AG08396 (cell line): ENCODE results near the gene COL9A1.
"Not testable (repeated sequence)": the region's sequence is repeated elsewhere in the genome, so short reads cannot be mapped to it uniquely, and the experiment has no call there.

Source experiments
- DNase-seq: peaks from one replicate; pipeline ENCODE4 v3.0.0; 2012; ENCODE audit warnings: low spot score, mixed read lengths

COL9A1 gene

DNA sequence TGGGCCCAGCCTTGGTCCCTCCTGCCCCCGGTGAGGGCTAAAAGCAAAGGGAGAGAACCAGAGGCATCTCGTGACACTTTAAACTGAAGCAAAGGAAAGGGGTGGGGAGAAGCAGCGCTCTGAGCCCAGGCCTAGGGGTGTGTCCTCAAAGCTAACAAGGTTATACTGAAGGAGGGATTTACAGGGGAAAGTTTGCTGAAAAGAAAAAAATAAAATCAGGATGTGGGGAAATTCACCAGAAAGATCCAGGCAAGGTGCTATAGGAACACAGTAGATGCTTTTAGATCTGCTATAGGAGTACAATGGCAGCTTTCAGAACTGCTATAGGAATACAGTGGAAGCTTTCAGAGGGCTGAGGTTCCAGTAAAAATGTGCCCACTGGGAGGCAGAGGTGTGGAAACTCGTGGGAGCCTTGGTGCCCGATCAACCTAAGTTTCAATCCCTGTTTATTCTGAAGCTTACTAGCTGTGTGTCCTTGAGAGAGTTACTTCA lies at the start of gene COL9A1:
Gene COL9A1 (minus strand): TSS at position 51 of the 492 bp plus-strand sequence. CDS start 160 bp downstream, outside the sequence.
- DNase-seq: no peak

DNA sequence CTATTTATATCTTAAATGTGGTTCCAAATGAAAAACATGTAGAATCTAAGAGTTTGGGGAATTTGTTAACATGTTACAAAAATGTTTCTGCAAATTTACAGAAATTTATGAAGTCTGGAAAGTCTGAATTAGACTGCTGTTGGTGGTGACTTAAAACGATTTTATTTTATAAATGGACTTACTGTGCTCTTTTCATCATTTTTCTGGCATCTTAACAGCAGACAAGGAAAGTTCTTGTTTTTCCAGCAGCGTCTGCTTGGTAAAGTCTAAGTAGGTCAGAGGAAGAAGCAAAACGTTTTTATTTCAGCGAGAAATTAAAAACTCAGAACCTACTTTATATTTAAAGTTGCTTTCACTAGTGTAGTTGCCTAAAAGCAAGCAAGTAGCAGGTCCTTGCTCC lies 48.6 kb upstream of the COL9A1 start:
- DNase-seq: no peak

DNA sequence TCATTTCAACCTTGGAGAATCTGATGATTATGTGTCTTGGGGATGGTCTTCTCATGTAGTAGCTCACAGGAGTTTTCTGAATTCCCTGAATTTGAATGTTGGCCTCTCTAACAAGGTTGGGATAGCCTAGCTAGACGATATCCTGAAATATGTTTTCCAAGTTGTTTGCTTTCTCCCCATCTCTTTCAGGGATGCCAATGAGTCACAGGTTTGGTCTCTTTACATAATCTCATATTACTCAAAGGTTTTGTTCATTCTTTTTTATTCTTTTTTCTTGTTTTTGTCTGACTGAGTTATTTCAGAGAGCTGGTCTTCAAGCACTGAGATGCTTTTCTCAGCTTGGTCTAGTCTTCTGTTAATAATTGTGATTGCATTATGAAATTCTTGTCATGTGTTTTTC lies 42.7 kb upstream of the COL9A1 start:
- DNase-seq: no peak

DNA sequence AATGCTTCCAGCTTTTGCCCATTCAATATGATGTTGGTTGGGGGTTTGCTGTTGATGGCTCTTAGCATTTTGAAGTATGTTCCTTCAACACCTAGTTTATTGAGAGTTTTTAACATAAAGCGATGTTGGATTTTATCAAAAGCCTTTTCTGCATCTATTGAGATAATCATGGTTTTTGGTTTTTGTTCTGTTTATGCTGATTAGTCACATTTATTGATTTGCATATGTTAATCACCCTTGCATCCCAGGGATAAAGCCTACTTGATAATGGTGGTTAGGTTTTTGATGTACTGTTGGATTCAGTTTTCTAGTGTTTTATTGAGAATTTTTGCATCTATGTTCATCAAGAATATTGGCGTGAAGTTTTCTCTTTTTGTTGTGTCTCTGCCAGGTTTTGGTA lies 40.4 kb upstream of the COL9A1 start:
- no peak for DNase-seq

DNA sequence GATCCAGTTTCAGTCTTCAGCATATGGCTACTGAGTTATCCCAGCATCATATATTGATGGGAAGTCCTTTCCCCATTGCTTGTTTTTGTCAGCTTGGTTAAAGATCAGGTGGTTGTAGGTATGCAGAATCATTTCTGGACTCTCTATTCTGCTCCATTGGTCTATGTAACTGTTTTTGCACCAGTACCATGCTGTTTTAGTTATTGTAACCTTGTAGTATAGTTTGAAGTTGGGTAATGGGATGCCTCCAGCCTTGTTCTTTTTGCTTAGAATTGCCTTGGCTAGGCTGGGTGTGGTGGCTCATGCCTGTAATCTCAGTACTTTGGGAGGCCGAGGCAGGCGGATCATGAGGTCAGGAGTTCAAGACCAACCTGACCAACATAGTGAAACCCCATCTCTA lies 36.9 kb upstream of the COL9A1 start:
- DNase-seq: not testable (repeated sequence)

DNA sequence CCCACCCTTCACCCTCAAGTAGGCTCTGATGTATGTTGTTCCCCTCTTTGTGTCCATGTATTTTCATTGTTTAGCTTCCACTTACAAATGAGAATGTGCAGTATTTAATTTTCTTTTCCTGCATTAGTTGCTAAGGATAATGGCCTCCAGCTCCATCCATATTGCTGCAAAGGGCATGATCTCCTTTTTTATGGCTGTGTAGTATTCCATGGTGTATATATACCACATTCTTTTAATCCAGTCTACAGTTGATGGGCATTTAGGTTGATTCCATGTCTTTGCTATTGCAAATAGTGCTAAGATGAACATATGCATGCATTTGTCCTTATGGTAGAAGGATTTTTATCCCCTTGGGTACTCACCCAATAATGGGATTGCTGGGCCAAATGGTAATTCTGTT lies 35.9 kb upstream of the COL9A1 start:
- DNase-seq: no peak

DNA sequence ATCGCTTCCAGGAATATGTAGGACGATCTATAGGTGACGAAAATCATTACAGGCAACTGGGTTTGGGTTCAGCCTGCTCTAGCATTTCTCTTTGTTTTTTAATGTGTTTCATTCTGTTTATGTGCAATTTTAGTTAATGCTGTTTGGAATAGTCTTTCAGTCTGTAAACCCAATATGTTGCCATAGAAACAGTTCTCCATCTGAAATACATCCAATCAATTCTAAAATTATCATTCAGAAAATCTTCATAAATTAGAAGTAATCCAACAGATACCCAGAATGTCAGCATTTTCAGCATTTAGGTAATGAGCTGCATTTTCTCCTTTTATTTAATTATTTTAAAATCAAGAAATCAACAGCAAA lies 34.8 kb upstream of the COL9A1 start:
- no peak for DNase-seq

DNA sequence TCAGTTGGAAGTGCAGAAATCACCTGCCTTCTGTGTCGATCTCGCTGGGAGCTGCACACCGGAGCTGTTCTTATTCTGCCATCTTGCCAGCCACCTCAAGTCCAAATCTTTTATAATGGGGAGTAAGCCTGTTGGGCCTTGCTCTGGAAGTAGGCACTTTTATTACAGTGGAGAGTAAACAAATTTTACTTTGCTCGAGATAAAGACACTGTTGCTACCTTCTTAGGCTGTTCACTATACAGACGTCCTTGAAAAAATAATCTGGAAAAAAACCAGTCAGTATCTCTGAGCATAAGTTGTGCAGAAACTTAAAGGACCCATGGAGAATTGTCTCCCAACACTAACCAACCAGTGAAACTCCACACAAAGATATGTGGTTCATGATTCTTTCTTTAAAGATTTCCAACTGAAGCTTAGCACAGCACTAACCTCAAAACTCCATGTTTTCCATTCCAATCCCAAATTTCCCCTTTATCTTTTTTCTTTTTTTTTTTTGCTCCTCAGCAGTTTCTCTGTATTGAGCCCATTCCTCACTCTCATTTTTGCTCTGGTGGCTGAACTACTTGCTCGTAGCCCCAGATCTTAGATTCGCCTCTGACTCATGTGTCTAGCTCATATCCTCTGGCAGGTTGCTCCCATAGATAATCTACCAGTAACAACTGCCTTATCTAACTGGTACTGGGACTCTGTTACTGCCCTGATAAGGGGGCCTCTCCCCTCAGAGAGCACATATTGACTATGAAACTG lies 34.3 kb upstream of the COL9A1 start:
- no peak for DNase-seq

DNA sequence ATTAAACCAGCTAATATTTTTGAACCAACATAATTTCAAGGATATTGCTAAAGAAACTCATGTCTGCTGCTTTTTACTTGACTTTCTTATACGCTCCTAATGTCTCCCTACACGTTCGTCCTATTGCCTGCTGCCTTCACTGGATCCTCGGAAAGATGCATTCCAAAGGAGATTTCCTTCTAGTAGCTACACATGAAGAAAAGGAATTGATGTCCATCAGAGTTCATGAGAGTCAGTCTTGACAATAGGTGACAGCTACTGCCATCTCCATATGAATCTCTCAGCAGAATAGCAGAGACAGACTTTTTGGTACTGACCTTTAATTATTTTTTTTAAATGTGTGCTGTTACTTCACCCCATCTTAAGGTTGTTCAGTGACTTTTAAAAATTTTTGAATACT lies 24.2 kb upstream of the COL9A1 start:
- DNase-seq: no peak

DNA sequence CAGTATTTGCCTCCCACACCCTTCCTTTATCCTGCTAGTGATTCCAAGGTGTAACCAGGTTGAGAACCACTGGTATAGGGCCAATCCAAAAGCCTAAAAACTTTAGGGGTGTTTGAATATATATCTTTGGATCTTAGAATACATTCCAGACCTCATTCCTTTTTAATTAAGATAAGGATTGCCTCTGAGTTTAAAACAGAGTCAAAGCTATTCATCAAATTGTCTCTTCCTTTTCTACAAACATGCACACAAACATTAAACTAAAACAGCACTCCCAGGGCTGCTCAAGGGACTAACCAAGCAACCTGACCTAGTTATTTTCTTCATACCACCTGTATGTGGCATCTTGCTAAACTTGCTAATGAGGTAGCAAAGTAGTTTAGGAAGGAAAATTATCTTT lies 22.1 kb upstream of the COL9A1 start:
- DNase-seq: no peak

DNA sequence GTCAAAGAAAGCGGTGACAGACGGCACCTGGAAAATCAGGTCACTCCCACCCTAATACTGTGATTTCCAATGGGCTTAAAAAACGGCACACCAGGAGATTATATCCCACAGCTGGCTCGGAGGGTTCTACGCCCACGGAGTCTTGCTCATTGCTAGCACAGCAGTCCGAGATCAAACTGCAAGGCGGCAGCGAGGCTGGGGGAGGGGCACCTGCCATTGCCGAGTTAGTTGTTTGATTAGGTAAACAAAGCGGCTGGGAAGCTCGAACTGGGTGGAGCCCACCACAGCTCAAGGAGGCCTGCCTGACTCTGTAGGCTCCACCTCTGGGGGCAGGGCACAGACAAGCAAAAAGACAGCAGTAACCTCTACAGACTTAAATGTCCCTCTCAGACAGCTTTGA lies 14.9 kb upstream of the COL9A1 start:
- not testable (repeated sequence) for DNase-seq

DNA sequence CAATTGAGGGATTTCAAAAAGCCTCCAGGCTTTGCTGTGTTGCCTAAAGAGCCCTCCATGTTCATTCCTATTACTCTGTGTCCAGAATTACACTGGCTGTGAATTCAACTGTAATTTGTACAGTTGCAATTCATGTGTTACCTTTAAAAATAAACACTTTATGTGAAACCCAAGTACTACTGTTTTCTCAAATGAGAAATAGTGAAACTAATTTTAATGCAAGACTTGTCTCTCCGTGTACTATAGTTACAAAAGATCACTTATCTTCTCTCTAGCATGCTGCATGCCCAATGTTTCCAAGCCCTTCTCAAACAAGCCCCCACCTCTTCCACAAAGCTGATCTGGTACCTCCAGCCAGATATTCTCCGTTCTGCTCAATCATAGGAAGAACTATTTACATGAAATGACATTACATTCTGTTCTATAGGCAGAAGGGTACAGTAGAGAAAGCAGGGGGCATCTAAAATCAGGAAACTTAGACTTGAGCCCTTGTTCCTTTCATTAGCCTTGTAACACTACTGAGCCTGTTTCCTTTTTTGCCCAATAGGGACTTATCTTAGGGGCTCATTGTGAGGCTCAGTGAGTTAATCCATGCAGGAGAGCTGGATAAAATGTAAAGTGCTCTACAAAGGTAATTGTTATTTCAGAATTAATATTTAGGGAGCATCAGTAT lies 12.3 kb upstream of the COL9A1 start:
- no peak for DNase-seq

DNA sequence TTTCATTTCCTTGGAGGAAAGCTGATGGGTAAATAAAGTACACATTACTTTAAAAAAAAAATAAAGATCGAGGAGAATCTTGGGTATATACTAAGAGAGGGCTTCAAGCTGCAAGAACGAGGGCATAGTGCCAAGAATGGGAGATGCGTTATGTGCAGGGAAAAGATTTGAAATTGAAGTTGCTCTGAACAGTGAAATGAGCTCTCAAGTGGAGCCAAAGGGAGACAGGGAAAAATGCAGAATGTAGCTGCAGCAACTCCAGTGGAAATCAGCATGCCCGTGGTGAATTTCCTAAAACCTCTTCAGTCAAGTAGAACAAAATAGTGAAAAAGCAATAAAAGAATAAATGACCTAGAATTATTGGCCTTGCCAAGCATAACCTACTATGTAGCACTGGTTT lies 11.4 kb upstream of the COL9A1 start:
- no peak for DNase-seq

DNA sequence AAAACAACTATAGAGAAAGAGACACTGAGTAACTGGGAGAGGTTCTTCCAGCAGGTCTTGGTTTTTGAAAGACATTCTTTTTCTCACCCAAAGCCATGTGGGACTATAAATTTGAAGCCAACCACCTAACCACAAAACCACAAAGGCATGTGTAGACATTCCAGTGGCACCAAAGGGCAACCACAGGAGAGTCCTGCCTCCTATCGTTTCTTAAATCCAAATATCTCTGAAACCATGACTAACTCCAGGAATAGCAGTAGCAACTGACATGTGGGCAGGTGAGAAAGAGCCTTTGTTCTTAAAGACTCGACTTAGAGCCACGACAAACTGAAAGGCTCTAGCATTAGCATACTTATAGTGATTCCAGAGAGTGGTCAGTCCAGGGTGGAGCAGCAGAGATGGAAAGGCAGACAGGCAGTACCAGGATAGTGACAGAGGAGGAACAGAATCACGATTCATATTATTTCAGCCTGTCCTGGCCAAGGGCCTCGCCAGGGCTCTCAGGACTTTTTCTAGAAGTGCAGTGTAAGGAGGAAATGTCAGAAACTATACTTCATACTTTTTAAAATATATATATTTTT lies 9.4 kb upstream of the COL9A1 start:
- peak; percentile 39 for DNase-seq

DNA sequence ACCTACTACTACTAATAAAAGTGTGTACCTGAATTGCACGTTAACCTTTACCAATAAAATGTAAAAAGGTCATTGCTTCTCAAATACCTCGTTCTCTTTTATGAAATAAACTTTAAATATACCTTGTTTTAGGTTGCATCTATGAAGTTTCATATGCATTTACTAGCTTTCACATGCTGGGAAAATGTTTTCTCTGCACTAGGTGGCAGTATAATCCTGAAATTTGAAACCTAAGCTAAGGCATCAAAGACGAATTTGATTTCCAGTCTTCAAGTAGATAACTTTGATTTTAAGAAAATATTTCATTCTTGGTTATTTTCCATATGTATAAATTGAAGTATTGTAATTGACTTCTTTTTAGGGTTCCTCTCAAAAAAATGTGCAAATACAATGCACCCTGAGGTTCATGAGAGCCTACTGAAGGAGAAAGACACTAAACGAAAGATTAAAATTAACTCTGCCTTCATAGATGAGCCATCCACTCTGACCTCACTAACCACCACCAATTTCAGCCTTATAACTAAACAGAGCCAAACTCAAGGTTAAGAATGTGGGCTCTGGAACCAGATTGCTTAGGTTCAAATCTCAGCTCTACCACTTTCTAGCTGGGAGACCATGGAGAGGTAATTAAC lies 7.3 kb upstream of the COL9A1 start:
- DNase-seq: no peak

DNA sequence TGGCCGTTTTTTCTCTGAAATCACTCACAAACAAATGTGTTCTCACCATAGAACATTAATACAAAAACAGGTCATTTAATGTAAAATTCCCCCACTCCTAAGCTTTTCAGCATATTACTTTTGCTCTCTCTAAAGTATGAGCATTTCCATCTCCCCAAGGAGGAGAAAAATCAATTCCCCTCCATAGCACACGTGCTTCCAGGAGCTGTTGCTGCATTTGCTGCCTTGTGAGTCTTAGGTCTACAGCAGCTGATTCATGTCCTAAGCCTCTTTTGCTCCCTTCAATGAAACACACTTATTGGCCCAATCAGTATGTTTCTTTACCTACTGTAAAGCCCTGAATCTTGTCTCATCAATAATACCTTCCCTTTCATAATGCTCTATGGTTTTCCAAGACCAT lies 6.4 kb upstream of the COL9A1 start:
- no peak for DNase-seq

DNA sequence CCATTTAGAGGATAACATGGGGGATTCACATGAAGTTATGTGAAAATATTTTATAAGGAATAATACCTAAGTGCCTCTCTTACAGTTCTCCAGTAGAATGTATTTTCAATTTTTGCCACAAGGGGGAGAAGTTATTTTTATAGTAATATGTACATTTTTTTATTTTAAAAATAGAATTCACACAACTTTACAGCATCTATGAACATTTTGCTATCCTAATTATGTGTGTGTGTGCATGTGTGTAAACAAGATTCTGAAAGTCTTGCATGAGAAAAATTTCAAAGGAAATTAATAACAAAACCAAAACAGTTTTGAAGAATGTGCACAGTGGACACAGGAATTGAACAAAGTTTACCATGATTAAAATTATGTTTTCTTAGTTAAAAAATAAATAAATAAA lies 5.3 kb upstream of the COL9A1 start:
- not testable (repeated sequence) for DNase-seq

DNA sequence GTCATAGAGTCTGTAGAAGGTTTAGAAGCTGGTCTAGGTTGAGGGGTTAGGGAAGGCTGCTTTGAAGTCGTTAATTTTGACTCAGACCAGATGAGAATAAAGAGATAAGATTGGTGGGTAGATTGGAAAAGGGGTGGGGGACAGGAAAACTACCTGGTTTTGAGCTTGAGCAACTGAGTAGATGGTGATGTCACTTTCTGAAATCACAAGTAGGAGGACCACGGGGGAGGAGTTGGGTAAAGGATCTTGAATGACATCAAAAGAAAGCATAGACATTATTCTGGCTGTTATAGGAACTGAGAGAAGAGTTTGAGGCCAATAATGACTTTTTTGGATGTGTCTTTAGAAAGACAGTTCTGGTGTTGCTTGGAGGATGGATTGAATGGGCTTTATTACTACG lies 4.1 kb upstream of the COL9A1 start:
- no peak for DNase-seq

DNA sequence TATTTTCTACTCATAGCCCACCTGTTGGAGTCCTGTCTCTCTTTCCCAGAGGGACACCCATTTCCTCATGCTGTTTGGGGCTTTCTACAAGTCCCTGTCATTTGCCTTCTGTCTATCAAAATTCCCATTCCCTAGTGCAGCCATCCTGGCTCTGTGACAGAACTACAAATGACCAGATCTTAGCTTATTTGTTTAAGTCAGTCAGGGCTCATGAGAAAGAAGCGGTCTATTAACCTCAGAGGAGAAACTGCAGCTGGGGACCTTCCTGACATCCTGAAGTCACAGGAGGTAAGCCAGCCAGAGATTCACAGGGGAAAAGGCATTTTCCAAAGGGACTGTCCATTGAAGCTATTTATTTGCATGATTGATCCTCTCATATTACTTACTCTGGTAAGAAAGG lies 1.7 kb upstream of the COL9A1 start:
- no peak for DNase-seq

DNA sequence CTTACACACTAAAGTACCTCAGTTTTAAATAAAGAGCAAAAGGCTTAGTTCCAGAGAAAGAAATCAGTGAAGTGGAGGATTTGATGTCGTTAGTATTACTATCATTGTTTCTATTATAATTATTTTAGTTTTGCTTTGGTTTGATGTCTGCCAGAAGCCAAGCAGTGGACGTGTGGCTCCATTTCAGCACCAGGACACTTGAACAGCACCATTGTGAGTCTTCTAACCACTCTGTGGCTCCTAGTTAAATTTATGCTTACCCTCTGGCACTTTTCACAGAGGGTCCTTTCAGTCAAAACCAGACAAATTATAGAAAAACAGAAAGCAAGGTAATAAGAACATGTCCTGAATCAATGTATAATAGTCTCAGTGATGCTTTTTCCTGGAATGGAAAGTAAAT lies 3.4 kb downstream of the COL9A1 start:
- DNase-seq: no peak

DNA sequence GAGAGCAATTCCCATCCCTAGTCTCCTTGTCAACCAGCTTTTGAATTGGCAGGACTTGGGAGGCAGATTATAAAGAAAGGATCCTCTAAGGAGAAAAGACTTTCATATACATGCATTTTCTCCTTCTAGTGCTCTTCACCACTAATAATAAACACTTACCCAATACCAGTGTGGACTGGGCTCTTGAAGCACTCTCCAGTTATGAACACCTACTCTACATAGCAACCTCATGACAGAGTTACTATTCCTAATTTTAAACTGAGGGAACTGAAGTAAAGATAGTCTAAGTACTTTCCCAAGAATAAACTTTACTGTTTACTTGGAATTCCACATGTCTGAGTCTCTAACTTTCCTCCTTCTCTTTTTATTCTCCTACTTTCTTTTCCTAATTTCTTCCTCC lies 4.8 kb downstream of the COL9A1 start:
- DNase-seq: no peak

DNA sequence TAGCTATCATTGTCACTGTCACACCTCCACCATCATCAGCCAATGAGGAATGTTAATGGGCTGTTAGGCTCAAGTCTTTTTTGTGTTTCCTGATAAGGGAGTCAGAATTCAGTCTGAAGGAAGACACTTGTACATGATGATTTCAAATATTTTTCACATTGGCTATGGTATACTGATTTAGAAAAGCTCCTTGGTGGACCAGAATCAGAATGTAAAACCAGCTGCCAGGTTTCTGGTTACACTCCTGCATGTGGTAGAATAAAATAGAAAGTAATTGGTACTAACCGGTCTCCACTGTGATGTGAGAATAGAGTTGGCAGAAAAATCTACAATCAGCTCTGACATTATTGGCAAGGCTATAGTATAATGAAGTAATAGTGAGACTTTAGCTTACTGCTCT lies 10.7 kb downstream of the COL9A1 start:
- no peak for DNase-seq

DNA sequence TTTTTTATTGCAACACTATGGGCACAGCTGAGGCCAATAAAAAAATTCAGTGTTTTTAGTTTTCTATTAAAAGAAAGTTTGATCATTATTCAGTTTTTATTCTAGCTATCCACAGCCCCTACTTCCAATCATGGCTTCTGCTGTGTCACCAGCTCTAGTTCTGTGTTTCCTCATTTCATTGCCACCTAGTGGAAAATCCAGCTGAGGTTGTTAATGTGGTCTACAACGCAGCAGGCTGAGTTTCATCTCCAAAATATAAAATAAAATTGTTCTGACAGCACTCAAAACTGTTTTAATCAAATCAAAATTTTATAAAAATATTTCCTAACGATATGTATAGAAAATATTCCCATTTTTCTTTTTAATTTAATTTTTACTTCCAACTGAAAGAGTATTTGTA lies 13.6 kb downstream of the COL9A1 start:
- DNase-seq: no peak
